AG20443 (cell line): Measurements from ENCODE around the gene PARP15.
"Not testable (repeated sequence)": the region's sequence is repeated elsewhere in the genome, so short reads cannot be mapped to it uniquely, and the experiment has no call there.

Experiments used
- DNase-seq: peaks from one replicate; pipeline ENCODE4 v3.0.0; 2012; ENCODE audit warnings: low spot score, mixed read lengths

The PARP15 gene

DNA sequence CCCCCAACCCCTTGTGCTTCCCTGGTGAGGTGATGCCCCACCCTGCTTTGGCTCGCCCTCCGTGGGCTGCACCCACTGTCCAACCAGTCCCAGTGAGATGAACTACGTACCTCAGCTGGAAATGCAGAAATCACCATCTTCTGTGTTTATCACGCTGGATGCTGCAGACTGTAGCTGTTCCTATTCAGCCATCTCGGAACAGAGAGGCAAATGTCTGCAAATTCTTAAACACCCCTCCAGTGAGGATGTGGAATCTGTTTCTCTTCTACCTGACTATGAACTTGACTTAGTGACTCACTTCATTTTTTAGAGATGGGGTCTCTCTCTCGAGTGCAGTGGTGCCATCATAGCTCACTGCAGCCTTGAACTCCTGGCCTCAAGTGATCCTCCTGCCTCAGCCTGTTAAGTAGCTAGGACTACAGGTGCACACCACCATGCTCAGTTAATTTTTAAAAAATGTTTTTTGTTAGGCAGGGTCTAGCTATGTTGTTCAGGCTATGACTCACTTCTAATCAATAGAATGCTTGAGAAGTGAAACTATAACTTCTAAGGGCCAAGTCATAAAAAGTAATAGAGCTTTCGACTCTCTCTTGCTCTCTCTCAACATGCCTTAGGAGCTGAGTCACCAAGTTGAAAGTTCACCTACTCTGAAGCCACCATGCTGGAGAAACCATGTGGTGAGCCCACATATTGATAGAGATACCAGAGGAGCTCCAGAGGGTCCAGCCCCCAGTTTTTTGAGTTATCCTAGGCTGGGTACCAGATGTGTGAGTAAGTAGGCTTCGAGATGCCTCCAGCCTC is 91.7 kb downstream of the PARP15 start:
- DNase-seq, result peak; percentile 50

DNA sequence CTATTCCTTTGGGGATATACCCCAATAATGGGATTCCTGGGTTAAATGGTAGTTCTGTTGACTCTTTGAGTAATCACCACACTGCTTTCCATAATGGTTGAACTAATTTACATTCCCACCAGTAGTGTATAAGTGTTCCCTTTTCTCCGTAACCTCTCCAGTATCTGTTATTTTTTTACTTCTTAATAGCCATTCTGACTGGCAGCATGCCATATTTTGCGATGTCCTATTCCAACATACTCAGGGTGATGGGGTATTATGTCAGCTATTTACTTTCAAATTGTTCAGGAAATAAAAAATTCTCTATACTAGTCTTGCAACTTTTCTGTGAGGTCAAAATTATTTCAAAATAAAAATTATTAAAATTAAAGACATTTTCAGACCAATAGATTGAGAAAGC is 94.1 kb downstream of the PARP15 start:
- no peak for DNase-seq

DNA sequence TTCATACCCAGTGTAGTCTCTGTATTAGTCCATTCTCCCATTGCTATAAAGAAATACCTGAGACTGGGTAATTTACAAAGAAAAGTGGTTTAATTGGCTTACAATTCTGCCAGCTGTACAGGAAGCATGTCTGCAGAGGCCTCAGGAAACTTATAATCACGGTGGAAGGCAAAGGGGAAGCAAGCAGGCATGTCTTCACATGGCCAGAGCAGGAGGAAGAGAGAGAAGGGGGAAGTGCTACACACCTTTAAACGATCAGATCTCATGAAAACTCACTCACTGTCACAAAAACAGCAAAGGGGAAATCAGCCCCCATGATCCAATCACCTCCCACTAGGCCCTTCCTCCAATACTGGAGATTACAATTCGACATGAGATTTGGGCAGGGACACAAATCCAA is 96.9 kb downstream of the PARP15 start:
- no peak for DNase-seq

DNA sequence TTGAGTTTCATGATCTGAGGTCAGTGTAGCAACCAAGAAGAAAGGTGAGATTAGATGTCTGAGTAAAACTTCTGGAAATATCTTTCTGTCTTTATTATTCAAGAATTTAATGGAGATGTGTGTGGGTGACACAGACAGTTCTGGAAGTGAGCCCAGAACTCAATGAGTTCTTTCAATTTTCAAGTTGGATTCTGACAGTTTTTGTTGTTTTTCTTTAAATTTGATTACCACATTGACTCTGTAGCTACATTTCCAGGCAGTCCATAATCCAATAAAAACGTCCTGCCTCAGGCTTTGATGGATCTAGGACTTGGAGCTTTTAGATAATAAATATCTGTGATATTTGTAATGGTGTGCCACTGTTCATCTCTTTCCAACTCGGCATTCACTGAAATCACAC is 99.3 kb downstream of the PARP15 start:
- DNase-seq, result no peak

DNA sequence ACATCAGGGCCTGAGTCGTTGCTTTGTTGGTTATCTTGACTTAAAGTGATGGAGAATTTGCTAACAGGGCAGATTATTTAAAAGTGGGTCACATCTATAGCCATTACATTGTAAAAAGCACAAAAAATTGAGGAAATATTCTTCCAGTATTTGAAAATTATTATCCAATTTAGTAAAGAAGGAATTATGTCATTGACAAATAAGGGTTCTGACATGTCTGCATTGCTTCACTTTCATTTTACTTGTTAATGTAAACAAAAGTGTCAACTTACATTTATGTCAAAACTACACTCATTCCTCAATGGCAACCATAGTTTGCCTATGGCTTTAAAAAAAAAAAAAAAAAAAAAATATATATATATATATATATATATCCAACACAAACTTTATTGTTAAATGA is 99.8 kb downstream of the PARP15 start:
- DNase-seq, result no peak

DNA sequence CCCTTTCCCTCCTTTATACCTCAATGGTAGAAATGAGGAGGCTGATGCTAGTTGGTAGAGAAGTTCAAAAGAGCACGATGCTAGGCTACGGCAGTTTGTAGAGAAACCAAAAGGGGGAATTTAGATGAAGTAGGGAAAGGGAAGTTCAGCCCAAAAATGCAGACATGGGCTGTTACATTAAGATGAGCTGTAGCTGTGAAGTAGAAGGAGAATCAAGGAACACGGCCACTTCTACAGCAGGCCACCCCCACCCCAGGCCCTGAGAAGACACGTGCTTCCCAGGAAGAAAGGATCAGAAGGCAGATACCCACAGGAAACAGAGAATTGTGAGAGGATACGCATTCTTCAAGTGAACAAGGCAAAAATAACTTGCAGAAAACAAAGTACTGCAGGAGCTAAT is 101.1 kb downstream of the PARP15 start:
- DNase-seq, result no peak

DNA sequence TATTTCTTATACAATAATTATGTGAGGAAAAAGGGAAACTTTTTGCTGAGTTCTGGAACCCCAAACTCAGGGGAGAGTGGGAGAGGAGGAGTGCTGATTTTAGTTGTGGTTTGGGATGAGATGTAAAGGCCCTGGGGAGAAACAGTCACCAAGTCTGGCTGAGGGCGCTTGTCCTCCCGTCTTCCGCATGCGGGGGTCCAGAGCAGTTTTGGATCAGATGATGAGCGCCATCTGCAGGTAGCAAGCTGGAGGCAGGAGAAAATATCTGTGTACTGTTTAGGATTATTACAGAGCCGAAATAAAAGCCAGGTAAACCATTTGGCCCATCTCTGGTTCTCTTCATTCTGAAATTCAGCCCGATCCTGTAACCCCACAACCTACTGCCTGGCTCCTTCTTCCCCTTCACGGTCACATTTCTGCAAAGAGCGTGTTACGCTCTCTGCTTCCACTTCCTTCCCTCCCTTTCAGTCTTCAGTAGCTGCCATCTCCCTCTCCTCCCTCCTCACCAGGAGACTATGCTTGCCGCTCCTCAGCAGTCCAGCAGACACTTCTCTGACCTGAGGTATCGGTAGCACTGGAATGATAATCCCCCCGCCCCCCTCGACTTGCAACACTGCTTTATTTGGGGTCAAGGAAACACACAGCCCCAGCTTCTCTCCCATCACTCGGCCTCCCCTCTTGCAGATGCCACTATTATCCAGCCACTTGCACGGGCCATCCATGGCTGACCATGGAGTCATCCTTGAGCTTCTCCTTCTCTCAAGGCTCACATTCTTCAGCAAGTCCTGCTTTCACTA is 101.8 kb downstream of the PARP15 start:
- DNase-seq, result peak; percentile 82

DNA sequence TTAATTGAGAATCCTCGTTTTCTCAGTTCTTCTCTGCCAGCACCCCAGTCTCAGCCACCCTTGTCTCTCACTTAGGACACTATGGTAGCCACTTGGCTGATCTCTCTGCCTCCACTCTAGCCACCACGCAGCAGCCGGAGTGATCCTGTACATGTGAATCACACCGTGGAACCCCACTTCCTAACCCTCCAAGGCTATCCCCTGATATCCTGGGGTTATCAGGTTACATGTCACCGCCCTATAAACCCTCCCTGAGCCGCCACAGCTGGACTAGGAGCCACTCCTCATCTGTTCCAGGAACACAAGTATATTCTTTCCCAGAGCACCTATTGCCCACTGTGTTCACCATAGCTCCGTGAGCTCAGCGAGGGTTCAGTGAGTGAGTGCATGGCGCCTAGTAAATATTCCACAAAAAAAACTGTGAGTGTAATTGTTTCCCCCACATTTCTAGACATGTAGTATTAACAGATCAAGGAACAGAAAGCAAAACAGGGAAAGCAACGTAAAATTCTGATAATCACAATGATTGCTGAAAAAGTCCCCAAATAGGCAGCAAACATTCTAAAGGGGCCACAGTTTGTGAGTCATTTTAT is 102.5 kb downstream of the PARP15 start:
- DNase-seq, result peak; percentile 14

DNA sequence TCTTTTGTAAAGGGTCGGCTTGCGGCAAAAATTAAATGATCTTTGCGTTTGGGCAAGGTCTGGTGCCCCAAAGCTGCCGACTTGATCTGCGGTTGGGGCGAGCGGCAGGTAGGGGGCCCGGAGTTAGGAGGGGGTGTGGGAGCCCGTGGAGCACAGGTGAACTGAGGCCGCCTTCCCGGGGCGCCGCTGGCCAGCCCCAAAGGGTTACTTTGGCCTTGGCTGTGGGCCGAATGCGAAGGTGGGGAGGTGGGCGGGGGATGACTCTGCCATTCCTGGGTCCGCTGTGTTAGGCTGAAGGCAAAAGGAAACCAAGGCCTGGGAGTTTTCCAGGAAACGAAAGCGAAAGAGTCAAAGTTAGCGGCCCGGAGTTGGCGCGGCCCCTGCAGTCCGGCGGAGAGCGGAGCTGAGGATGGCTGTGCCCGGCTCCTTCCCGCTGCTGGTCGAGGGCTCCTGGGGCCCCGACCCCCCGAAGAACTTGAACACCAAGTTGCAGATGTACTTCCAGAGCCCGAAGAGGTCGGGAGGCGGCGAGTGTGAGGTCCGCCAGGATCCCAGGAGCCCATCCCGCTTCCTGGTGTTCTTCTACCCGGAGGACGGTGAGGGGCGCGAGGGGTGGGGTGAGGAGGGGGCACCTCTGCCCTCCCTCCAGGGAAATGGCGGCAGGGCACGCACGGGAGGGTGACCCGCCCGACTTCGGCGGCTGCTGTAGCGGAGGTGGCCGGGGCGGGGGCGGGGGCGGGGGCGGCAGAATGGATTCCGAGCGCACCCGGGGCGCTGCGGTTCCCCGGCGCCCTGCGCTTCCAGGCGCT is 103.2 kb downstream of the PARP15 start, which contains the start of gene PARP14:
Gene PARP14 (plus strand): TSS at position 365 of the 809 bp plus-strand sequence. CDS start 45 bp downstream, at position 410.
- peak; percentile 80 for DNase-seq

DNA sequence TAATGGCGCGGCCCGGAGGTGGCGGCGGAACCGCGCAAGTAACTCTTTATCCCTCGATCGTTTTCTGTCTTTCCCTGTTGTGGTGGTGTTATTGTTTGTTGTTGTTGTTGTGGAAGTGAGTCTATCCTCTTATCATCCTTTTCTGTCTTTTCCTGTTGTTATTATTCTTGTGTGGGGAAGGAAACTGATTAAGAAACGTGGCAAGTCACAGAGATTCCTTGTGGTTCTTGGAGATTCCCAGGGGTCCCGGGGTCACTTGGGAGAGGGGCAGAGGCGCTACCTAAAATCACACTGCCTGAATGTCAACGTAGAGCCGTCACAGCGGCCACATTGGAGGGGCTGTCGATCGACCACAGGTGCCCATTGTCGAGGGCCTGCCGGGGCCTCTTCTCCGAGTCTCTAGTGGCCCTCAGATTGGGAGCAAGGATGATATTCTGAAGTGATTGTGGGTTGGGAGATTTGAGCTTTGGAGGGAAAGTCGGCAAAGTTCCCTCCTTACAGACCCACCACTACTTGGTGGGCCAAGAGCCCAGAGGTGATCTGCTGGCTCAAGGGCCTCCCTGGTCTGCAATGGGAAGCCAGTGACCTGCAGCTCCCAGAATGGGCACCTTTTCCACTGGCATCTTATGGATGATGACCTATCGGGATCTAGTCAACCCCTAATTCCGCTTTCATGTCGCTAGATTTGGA is 104.0 kb downstream of the PARP15 start:
- DNase-seq, result no peak

DNA sequence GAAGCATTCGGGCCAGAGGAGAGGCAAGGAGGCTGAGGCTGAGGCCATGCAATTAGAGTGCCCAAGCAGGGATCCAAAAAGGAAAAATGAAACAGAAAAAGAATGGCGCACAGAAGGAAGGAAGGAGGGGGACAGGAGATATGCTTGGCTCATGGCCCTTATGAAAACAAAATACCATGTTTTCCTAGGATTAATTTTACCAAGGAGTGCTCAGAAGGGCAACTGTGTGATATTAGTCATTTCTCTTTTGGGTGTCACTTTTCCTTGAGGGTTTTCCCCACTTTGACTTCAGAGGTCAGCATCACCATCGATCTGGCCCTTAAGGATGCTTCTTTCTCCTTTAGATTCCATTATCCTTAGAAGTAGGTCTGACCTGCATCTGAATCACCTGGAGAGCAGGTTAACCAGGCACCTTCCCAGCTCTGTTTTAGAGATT is 104.5 kb downstream of the PARP15 start:
- DNase-seq, result no peak

DNA sequence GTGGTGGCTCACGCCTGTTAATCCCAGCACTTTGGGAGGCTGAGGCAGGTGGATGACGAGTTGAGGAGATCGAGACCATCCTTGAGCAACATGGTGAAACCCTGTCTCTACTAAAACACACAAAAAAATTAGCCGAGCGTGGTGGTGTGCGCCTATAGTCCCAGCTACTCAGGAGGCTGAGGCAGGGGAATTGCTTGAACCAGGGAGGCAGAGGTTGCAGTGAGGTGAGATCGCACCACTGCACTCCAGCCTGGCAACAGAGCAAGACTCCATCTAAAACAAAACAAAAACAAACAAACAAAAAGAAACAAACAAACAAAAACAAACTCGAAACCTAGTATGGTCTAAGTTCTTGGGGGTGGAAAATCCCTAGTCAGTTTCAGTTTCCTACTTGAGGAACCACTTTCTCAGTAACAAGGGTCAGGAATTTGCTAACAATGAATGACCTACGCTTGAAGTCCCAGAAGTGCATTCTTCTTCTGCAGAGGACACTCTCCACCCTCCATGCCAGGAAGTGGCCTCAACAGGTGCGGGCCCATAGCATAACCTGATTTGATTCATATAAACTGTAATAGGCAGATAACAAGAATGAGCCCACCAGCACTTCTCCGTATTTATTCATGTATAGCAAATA is 105.4 kb downstream of the PARP15 start:
- not testable (repeated sequence) for DNase-seq

DNA sequence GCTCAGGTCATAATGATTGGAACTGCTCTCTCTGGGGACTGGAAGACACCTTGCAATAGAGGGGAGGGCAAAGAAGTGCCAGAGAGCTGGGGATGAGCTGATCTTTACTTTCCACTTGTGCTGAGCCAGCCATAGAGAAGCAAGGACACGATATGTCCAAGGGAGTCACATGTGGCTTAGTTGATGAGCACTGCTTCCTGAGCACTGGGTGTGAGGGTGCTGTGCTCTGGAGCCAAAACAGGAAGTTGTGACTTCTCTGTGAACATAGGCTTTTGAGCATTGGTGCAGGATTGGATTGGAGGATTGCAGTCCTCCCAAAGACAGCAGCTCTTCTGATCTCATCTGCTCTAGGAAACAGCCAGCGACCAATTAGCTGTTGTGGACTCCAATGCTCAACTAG is 109.8 kb downstream of the PARP15 start:
- DNase-seq, result no peak
